HG03135 (cell line): Measurements from ENCODE around the gene UBXN6.

Experiments used
- ATAC-seq: cut with Tn5 transposase; IDR thresholded peaks from one replicate; pipeline ENCODE4 v1.9.1; 2021; ENCODE audit warnings: mild to moderate bottlenecking, moderate library complexity; ENCODE audit not compliant: unreplicated experiment

Gene UBXN6

GRCh38 chr19:4443188-4443587 is 14.4 kb downstream of the UBXN6 start:
- ATAC-seq, result no peak

GRCh38 chr19:4442819-4443146 is 14.8 kb downstream of the UBXN6 start:
- ATAC-seq, result no peak

GRCh38 chr19:4441994-4442818 is 15.4 kb downstream of the UBXN6 start:
- ATAC-seq, result no peak

GRCh38 chr19:4439243-4439642 is 18.4 kb downstream of the UBXN6 start:
- no peak for ATAC-seq

- ATAC-seq, result no peak
These were observed 20.5 kb downstream of the UBXN6 start for GRCh38 chr19:4437103-4437502.

GRCh38 chr19:4436231-4436630 is 21.4 kb downstream of the UBXN6 start:
- ATAC-seq, result no peak

GRCh38 chr19:4434391-4434790 is 23.2 kb downstream of the UBXN6 start:
- no peak for ATAC-seq

GRCh38 chr19:4432918-4433506 is 24.6 kb downstream of the UBXN6 start:
- ATAC-seq, result no peak

GRCh38 chr19:4431808-4432674 is 25.6 kb downstream of the UBXN6 start:
- no peak for ATAC-seq

GRCh38 chr19:4431296-4431695 is 26.3 kb downstream of the UBXN6 start:
- ATAC-seq, result no peak

- ATAC-seq, result no peak
These were observed 26.8 kb downstream of the UBXN6 start for GRCh38 chr19:4430760-4431159.

GRCh38 chr19:4429771-4430171 is 27.8 kb downstream of the UBXN6 start:
- ATAC-seq, result no peak

- ATAC-seq, result no peak
These were observed 28.3 kb downstream of the UBXN6 start for GRCh38 chr19:4429256-4429655.

GRCh38 chr19:4428326-4428975 is 29.1 kb downstream of the UBXN6 start:
- no peak for ATAC-seq

GRCh38 chr19:4425537-4425936 is 32.1 kb downstream of the UBXN6 start:
- ATAC-seq, result no peak

- no peak for ATAC-seq
These were observed 34.0 kb downstream of the UBXN6 start for GRCh38 chr19:4423416-4424126.

GRCh38 chr19:4416268-4416667 is 41.3 kb downstream of the UBXN6 start:
- ATAC-seq, result no peak

GRCh38 chr19:4415352-4415751 is 42.2 kb downstream of the UBXN6 start:
- no peak for ATAC-seq

- no peak for ATAC-seq
These were observed 42.7 kb downstream of the UBXN6 start for GRCh38 chr19:4414800-4415321.

- no peak for ATAC-seq
These were observed 43.3 kb downstream of the UBXN6 start for GRCh38 chr19:4414144-4414799.
